Measurements from ENCODE around the gene FERMT1.
"Not testable (repeated sequence)": the region's sequence is repeated elsewhere in the genome, so short reads cannot be mapped to it uniquely, and the experiment has no call there.

FERMT1 gene

GRCh38 chr20:6053776-6054688 is 68.8 kb downstream of the FERMT1 start, which contains the start of gene LRRN4:
Gene LRRN4, minus strand, starts transcription at chr20:6054060. Its CDS starts 1,261 bp downstream, at chr20:6052799.
- in situ Hi-C loops (cut with MboI; ENCODE audit: low pct_unique_long_range_greater_than_20kb, low sequenced_read_pairs): no loop called here
- no peak for DNase-seq

DNA sequence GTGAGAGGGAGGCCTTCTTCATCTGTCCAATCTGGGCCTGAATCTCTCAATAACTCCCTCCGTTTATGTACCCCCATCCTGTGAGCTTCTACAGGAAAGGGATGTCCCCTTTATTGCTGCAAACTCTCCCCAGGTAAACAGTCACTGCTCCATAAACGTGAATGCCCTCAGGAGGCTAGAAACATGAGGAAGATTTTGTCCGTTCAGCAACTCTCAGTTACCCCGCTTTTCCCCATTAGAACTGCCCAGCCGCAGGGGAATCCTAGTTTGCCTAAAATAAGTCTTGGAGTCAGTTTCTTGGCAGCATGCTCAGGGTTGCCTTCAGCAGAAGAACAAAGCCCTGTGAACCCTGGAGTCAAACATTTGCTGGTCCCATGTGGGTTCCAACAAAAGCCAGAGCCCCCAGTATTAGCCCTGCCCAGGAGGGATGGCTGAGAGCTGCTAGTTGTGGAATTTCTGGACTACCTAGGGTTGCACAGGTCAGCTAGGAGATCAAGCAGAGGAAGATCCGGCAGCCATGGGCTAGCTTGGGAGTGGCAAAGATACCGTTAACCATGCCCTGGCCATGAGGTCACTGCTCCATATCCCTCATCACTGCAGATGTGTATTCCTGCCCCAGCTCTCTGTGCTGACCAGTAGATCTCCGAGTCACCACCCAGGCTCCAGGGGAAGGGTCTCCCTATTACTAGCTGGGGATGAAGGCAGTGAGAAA is 69.6 kb downstream of the FERMT1 start:
- in situ Hi-C loops (cut with MboI; ENCODE audit: low pct_unique_long_range_greater_than_20kb, low sequenced_read_pairs): no loop called here
- DNase-seq: no peak

DNA sequence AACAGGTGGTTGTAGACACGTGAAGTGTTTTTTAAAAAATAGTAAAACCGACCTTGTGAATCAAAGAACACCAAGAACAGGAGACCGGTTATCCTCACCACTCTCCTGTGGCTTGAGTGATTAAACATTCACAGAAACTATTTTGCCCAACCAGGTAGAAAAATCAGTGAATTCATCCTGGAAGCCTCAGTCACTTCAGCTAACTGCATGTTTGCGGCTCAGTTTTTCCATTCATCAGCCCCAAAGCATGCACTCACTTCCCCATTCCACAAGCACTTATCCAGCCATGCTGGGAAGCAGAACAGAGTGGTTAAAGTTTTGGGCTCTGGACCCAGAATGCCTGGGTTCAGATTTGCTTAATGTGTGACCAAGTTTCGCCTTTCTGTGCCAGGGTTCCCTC is 71.3 kb downstream of the FERMT1 start:
- DNase-seq: peak; percentile 23
- in situ Hi-C loops (cut with MboI; ENCODE audit: low pct_unique_long_range_greater_than_20kb, low sequenced_read_pairs): no loop called here

DNA sequence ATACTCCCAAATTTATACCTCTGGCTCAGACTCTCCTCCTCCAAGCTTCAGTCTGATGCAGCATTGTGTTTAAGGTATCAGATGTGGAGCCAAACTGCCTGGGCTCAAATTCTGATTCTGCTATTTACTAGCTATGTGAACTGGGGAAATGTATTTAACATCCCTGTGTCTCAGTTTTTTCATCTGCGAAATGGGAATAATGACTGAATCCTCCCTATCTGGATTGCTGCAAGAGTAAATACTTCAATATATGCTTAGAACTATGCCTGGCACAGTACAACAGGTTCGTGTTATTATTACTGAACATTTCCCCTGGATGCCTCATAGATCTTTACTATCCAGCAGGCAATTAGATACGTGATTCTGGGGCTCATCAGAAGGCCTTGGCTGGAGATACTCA is 74.4 kb downstream of the FERMT1 start:
- no peak for DNase-seq
- in situ Hi-C loops (cut with MboI; ENCODE audit: low pct_unique_long_range_greater_than_20kb, low sequenced_read_pairs): no loop called here

- in situ Hi-C loops (cut with MboI; ENCODE audit: low pct_unique_long_range_greater_than_20kb, low sequenced_read_pairs): no loop called here
Observed at GRCh38 chr20:6046432-6046831, 76.4 kb downstream of the FERMT1 start.

GRCh38 chr20:6045566-6045965 is 77.3 kb downstream of the FERMT1 start:
- no peak for DNase-seq
- in situ Hi-C loops (cut with MboI; ENCODE audit: low pct_unique_long_range_greater_than_20kb, low sequenced_read_pairs): no loop called here

More at GRCh38 chr20:6046432-6046831, 76.4 kb downstream of the FERMT1 start:
- DNase-seq: no peak

DNA sequence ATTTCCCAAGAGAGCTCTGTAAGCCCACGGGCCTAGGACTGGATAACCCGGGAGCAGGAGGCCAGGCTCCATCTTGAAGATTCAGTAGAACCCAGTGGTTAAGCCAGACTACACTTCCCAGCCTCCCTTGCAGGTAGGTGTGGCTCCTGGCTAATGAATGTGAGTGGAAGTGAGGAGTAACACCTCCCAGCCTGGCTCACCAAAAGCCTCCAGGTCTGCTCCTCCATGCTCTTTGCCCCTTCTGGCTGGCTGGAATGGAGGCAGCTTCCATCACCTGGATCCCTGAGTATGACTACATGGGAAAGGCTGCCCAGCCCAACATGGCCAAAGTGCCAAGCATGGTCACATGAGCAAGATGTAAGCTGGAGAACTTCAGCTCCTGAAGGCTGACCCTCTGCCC is 78.7 kb downstream of the FERMT1 start:
- in situ Hi-C loops (cut with MboI; ENCODE audit: low pct_unique_long_range_greater_than_20kb, low sequenced_read_pairs): no loop called here
- no peak for DNase-seq

GRCh38 chr20:6041808-6042265 is 81.0 kb downstream of the FERMT1 start:
- DNase-seq: no peak
- in situ Hi-C loops (cut with MboI; ENCODE audit: low pct_unique_long_range_greater_than_20kb, low sequenced_read_pairs): no loop called here

- no peak for DNase-seq
- in situ Hi-C loops (cut with MboI; ENCODE audit: low pct_unique_long_range_greater_than_20kb, low sequenced_read_pairs): no loop called here
Observed at GRCh38 chr20:6040958-6041807, 81.6 kb downstream of the FERMT1 start.

GRCh38 chr20:6040540-6040939 is 82.3 kb downstream of the FERMT1 start:
- in situ Hi-C loops (cut with MboI; ENCODE audit: low pct_unique_long_range_greater_than_20kb, low sequenced_read_pairs): no loop called here
- no peak for DNase-seq

GRCh38 chr20:6039766-6040165 is 83.1 kb downstream of the FERMT1 start:
- DNase-seq: no peak
- in situ Hi-C loops (cut with MboI; ENCODE audit: low pct_unique_long_range_greater_than_20kb, low sequenced_read_pairs): no loop called here

DNA sequence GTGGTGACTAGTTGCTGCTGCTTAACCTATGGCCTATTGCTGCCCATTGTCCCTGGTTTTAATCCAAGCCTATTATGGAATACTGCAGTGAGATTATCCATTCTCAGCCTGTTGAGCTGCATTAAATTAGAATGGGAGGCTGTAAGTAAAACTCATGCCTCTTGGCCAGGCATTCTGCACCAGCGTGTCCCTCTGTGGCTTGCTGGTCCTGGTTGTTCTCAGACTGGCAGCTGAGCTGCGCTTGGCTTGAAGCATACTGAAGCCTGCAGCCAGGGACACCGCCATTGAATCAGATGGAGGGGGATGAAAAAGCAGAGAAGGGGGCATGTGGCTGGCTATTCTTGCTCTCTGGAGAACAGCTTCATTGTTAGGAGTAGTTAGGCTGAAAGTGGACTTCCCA is 84.6 kb downstream of the FERMT1 start:
- no peak for DNase-seq
- in situ Hi-C loops (cut with MboI; ENCODE audit: low pct_unique_long_range_greater_than_20kb, low sequenced_read_pairs): no loop called here

- in situ Hi-C loops (cut with MboI; ENCODE audit: low pct_unique_long_range_greater_than_20kb, low sequenced_read_pairs): no loop called here
- DNase-seq: no peak
Observed at GRCh38 chr20:6037082-6037481, 85.7 kb downstream of the FERMT1 start.

DNA sequence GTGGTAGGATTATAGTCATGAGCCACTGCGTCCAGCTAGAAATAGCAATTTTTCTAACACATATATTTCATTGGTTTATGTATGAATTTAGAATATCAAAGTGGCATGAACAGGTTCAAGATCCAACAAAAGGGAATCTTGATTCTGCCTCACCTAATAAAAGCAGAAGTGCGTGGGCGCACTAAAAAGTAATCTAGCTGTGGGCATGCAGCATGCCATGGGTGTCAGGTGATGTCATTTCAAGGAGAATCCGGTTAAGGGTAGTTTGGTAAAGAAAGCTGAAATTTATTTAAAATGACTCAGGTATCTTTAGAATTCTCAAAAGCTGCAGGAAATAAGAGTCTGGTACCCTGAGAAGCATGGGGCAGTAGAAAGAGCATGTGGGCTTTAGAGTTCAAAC is 86.6 kb downstream of the FERMT1 start:
- no peak for DNase-seq
- in situ Hi-C loops (cut with MboI; ENCODE audit: low pct_unique_long_range_greater_than_20kb, low sequenced_read_pairs): no loop called here

GRCh38 chr20:6034134-6034969 is 88.5 kb downstream of the FERMT1 start:
- in situ Hi-C loops (cut with MboI; ENCODE audit: low pct_unique_long_range_greater_than_20kb, low sequenced_read_pairs): no loop called here

DNA sequence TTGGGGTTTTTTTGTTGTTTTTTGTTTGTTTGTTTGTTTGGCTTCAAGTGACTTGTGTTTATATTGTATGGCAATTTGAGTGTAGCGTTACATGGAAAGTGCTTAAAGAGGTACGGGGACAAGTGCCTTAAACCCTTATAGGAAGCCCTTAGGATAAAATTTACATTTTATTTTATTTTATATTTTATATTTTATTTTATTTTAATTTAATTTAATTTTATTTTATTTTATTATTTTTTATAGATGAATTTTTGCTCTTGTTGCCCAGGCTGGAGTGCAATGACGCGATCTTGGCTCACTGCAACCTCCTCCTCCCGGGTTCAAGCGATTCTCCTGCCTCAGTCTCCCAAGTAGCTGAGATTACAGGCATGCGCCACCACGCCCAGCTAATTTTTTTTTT is 89.9 kb downstream of the FERMT1 start:
- DNase-seq; in situ Hi-C loops (cut with MboI; ENCODE audit: low pct_unique_long_range_greater_than_20kb, low sequenced_read_pairs): not testable (repeated sequence)

More at GRCh38 chr20:6034134-6034969, 88.5 kb downstream of the FERMT1 start:
- peak; percentile 56 for DNase-seq

- in situ Hi-C loops (cut with MboI; ENCODE audit: low pct_unique_long_range_greater_than_20kb, low sequenced_read_pairs): no loop called here
- no peak for DNase-seq
Observed at GRCh38 chr20:6030453-6031080, 92.3 kb downstream of the FERMT1 start.

- in situ Hi-C loops (cut with MboI; ENCODE audit: low pct_unique_long_range_greater_than_20kb, low sequenced_read_pairs): no loop called here
- DNase-seq: no peak
Observed at GRCh38 chr20:6029538-6029937, 93.3 kb downstream of the FERMT1 start.
